Measurements from ENCODE around the gene ZNHIT3.
"Not testable (repeated sequence)": the region's sequence is repeated elsewhere in the genome, so short reads cannot be mapped to it uniquely, and the experiment has no call there.

The ZNHIT3 gene

DNA sequence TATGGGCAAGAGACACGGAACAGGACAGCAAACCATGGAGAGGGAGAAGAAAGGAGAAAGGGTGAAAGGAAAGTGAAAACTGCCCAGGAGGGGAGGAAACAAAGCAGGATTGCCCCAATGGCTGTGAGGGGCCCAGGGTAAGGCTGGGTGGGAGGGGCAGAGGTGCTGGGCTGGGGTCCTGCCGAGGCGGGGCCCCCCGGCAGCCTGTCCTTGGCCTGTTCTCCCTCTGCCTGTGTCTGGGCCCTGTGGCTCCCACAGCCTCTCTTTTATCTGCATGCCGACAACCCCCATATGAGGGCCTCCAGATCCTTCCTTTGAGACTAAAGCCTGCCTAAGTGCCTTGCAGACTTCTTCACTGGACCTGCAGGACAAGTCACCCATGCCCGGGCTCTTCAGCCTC lies 15.5 kb downstream of the ZNHIT3 start:
- H3K36me3 ChIP-seq (ENCODE audit: control insufficient read depth, insufficient read depth, low read length), result peaks cover 89% of the 10 kb centered on the region
- WGBS, 2 experiments (ENCODE audit: insufficient coverage in 2 of 2), result 94 to 98% methylated on average over 6 of the region's 6 CpGs

DNA sequence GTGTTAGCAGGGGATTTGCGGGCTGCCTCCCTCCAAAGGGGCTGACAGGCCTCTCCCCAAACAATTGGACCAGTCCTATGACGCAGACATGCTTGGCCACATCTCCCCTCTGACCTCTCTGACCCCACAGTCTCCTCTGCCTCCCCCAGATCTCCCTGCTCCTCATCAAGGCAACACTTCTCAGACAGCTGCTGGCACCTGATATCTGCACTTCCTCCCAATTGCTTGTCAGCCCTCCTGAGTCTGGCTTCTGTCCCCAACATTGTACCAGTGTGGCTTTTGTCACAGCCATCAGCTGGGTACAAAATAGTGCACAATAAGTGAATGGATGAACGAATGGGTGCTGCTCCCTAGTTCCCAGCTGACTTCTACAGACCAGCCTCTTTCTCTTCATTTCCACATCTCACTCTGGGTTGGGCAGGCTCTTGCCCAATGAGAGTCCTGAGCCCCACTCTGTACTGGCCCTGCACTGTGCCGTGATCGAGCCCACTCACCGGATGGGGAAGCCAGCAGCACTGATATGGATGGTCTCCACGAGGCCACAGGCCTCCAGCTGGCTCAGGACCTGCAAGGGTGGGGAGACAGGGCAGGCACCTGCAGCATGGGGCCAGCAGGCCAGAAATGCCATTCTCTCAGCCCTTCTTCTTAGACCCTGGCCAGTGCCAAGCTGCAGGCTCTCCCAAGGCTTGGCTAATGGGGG lies 17.1 kb downstream of the ZNHIT3 start:
- Histone ChIP-seq H3K9me3 (ENCODE audit: control insufficient read depth, low read length) (no peaks in the 10 kb centered on the region), H3K27ac (ENCODE audit: low read depth, low read length, severe bottlenecking) (no peak overlapping the region), H3K4me1 (ENCODE audit: control insufficient read depth, insufficient read depth, low read length, poor library complexity, severe bottlenecking) (peaks cover 4% of the 10 kb centered on the region), H3K36me3 (ENCODE audit: control insufficient read depth, insufficient read depth, low read length) (peaks cover 88% of the 10 kb centered on the region), H3K4me3 (ENCODE audit: extremely low read depth, insufficient read depth, low read length, poor library complexity, severe bottlenecking) (no peak overlapping the region)
- 95 to 97% methylated on average over 6 of the region's 7 CpGs for WGBS, 2 experiments (ENCODE audit: insufficient coverage in 2 of 2)

More for the DNA sequence above, 15.5 kb downstream of the ZNHIT3 start:
- H3K4me1 ChIP-seq (ENCODE audit: control insufficient read depth, insufficient read depth, low read length, poor library complexity, severe bottlenecking), result peaks cover 4% of the 10 kb centered on the region
- no peak overlapping the region for H3K4me3 ChIP-seq (ENCODE audit: extremely low read depth, insufficient read depth, low read length, poor library complexity, severe bottlenecking)
- no peaks in the 10 kb centered on the region for H3K9me3 ChIP-seq (ENCODE audit: control insufficient read depth, low read length)
- H3K27ac ChIP-seq (ENCODE audit: low read depth, low read length, severe bottlenecking), result no peak overlapping the region

DNA sequence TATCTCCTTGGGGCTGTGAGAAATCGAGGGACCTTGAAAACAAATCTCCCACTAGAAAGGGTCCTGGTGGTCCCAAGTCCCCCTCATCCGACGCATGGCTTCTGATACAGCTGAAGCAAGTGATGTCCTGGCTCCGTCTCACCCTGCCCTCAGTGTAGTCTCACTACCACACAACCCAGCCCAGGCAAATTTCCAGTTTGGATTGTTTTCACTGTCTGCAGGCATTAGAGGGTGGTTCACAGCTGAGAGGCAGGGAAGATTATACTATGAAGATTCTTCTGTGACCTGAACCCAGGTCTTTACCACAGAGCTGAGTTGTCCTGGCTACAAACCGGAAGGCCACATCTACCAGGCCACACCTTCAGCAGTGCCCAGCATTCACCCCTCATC lies 17.7 kb downstream of the ZNHIT3 start:
- Histone ChIP-seq H3K36me3 (ENCODE audit: control insufficient read depth, insufficient read depth, low read length) (peaks cover 89% of the 10 kb centered on the region), H3K4me3 (ENCODE audit: extremely low read depth, insufficient read depth, low read length, poor library complexity, severe bottlenecking) (no peak overlapping the region), H3K9me3 (ENCODE audit: control insufficient read depth, low read length) (no peaks in the 10 kb centered on the region), H3K27ac (ENCODE audit: low read depth, low read length, severe bottlenecking) (no peak overlapping the region), H3K4me1 (ENCODE audit: control insufficient read depth, insufficient read depth, low read length, poor library complexity, severe bottlenecking) (peaks cover 4% of the 10 kb centered on the region)
- whole genome bisulfite sequencing, 2 experiments (ENCODE audit: insufficient coverage in 2 of 2), result 100% methylated on average over 2 to 4 of the region's 5 CpGs

DNA sequence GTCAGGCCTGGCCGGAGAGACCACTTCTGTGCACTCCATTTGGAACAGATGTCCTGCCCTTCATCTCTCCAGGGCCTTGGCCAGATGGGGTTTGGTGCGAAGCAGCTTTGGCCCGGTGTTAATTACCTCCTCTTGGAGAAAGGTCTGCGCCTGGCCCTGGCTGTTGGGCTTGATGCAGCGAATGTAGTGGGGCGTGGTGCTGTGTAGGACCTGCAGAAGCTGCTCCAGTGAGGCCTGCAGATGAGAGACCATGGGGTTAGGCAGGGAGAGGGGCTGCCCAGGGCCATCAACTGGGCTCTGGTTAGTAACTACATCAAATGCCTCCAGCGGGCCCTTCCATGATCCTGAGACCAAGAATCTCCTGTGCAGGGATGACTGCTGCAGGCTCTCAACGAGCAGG lies 18.7 kb downstream of the ZNHIT3 start:
- 95 to 97% methylated on average over 7 to 8 of the region's 8 CpGs for WGBS, 2 experiments (ENCODE audit: insufficient coverage in 2 of 2)
- H3K4me1 ChIP-seq (ENCODE audit: control insufficient read depth, insufficient read depth, low read length, poor library complexity, severe bottlenecking), result peaks cover 4% of the 10 kb centered on the region
- H3K27ac ChIP-seq (ENCODE audit: low read depth, low read length, severe bottlenecking), result no peak overlapping the region
- H3K9me3 ChIP-seq (ENCODE audit: control insufficient read depth, low read length), result no peaks in the 10 kb centered on the region
- H3K36me3 ChIP-seq (ENCODE audit: control insufficient read depth, insufficient read depth, low read length), result peaks cover 92% of the 10 kb centered on the region
- H3K4me3 ChIP-seq (ENCODE audit: extremely low read depth, insufficient read depth, low read length, poor library complexity, severe bottlenecking), result no peak overlapping the region

DNA sequence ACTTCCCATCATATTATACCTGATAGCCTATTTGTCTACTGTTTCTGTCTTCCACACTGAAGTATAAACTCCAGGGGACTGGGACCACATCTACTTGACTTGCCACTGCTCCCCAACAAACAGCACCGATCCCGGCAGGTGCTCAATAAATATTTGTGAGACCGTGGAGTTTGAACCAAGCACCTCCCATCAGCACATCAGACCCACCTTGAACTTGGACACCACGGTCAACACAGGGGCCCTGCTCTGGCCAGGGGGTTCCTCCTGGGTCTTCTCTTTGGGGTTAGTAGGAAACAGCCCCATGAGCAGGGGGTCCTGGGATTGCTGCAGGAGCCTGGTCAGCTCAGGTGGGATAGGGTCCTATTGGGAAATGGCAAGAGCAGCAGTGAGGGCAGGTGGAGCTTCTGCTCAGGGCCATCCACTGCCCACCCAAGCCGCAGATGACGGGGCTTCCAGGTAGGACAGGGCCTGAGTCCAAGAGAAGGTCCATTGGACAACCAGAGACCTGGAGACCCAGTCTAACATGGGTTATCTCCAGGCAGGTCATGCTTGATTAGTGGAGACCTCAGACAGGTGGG lies 19.9 kb downstream of the ZNHIT3 start:
- Histone ChIP-seq H3K36me3 (ENCODE audit: control insufficient read depth, insufficient read depth, low read length) (peaks cover 95% of the 10 kb centered on the region), H3K4me1 (ENCODE audit: control insufficient read depth, insufficient read depth, low read length, poor library complexity, severe bottlenecking) (peaks cover 4% of the 10 kb centered on the region), H3K9me3 (ENCODE audit: control insufficient read depth, low read length) (no peaks in the 10 kb centered on the region), H3K27ac (ENCODE audit: low read depth, low read length, severe bottlenecking) (no peak overlapping the region), H3K4me3 (ENCODE audit: extremely low read depth, insufficient read depth, low read length, poor library complexity, severe bottlenecking) (no peak overlapping the region)
- 82% methylated on average over 4 to 5 of the region's 6 CpGs for WGBS, 2 experiments (ENCODE audit: insufficient coverage in 2 of 2)

DNA sequence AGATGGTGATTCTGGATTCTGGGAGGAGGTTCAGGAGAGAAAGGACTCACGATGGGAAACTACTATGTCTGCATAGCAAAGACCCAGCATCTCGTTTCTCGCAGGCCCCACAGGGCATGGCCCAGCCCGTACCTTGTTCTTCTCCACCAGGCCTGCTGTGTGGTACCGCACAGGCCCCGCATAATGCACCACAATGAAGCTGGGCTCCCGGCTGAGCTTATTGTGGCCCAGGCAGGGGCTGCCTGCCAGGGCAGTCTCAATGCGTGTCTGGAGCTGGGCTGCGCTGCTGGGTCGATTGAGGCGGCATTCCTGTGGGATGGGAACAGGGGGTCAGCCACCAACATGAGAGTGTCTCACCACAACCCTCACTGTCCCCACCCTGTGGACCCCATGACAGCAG lies 20.4 kb downstream of the ZNHIT3 start:
- Histone ChIP-seq H3K4me1 (ENCODE audit: control insufficient read depth, insufficient read depth, low read length, poor library complexity, severe bottlenecking) (peaks cover under 1% of the 10 kb centered on the region), H3K4me3 (ENCODE audit: extremely low read depth, insufficient read depth, low read length, poor library complexity, severe bottlenecking) (no peak overlapping the region), H3K9me3 (ENCODE audit: control insufficient read depth, low read length) (no peaks in the 10 kb centered on the region), H3K27ac (ENCODE audit: low read depth, low read length, severe bottlenecking) (no peak overlapping the region), H3K36me3 (ENCODE audit: control insufficient read depth, insufficient read depth, low read length) (peaks cover 94% of the 10 kb centered on the region)
- WGBS, 2 experiments (ENCODE audit: insufficient coverage in 2 of 2), result 95 to 97% methylated on average over 4 to 9 of the region's 11 CpGs

DNA sequence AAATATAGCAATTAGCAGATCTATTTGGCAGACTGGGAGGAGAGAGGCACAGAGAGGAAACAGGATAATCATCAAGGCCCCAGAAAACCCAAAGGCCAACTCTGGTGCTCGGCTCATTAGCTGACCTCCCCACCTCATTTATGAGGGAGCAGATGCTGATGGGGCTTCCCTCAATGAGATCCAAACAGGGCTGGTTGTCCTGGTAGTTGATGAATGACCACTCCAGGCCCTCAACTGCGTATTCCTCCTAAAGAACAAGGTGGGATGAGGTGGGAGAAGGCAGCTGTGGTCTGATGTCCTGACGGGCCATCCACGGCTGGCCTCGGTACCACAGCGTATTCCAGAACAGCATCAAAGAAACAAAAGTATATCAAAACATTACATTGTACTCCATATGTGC lies 20.8 kb downstream of the ZNHIT3 start:
- Histone ChIP-seq H3K4me1 (ENCODE audit: control insufficient read depth, insufficient read depth, low read length, poor library complexity, severe bottlenecking) (no peaks in the 10 kb centered on the region), H3K36me3 (ENCODE audit: control insufficient read depth, insufficient read depth, low read length) (peaks cover 92% of the 10 kb centered on the region), H3K4me3 (ENCODE audit: extremely low read depth, insufficient read depth, low read length, poor library complexity, severe bottlenecking) (no peak overlapping the region), H3K27ac (ENCODE audit: low read depth, low read length, severe bottlenecking) (no peak overlapping the region), H3K9me3 (ENCODE audit: control insufficient read depth, low read length) (no peaks in the 10 kb centered on the region)
- WGBS, 2 experiments (ENCODE audit: insufficient coverage in 2 of 2), result 86 to 100% methylated on average over 1 to 2 of the region's 6 CpGs

DNA sequence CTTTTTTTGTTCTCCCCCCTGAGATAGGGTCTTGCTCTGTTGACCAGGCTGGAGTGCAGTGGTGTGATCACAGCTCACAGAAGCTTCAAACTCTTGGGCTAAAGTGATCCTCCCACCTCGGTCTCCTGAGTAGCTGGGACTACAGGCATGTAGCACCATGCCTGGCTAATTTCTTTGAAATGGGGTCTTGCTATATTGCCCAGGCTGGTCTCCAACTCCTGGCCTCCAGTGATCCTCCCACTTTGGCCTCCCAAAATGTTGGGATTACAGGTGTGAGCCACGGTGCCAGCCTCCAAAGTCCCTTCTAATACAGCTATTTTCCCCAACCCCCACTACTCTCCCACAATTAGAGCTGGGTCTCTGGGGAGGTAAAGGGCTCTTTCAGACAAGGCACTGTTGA lies 22.0 kb downstream of the ZNHIT3 start:
- H3K9me3 ChIP-seq (ENCODE audit: control insufficient read depth, low read length); H3K27ac ChIP-seq (ENCODE audit: low read depth, low read length, severe bottlenecking); H3K4me1 ChIP-seq (ENCODE audit: control insufficient read depth, insufficient read depth, low read length, poor library complexity, severe bottlenecking); H3K4me3 ChIP-seq (ENCODE audit: extremely low read depth, insufficient read depth, low read length, poor library complexity, severe bottlenecking): not testable (repeated sequence)
- 83% methylated on average over 1 of the region's 2 CpGs; no CpG with 5 or more reads in 1 of the 2 experiments for WGBS, 2 experiments (ENCODE audit: insufficient coverage in 2 of 2)
- H3K36me3 ChIP-seq (ENCODE audit: control insufficient read depth, insufficient read depth, low read length), result peaks cover 89% of the 10 kb centered on the region

DNA sequence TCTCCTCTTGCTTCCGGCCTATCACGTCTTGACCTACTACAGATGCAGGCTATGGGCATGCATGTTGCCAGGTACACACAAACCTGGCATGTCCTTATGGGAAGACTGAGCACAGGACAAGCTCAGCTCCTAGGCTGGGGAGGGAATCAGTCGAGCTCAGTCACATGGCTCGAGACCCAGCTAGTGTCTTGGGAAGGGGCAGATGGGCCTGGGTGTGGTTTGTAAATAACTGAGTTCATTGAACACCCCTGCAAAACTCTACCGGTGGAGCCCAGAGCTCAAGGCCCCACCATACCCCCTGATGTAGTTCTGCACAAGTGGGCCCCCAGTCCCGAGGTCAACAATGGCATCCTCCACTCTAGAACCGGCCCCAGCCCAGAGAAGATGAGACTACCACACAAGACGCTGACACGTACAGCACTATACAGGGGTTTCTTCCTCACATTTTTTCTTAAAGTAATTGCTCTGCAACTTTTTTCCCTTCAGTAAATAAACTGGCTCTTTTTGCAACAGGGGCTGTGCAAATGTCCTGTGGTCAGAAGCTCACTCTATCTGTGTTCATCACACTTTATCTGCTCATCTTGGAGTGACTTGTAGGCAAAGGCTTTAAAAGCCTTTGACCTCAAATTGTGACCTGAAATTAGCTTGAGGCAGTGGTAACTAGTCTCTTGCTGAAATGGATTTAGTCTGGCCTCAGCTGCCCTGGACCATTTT lies 22.9 kb downstream of the ZNHIT3 start:
- Histone ChIP-seq H3K4me1 (ENCODE audit: control insufficient read depth, insufficient read depth, low read length, poor library complexity, severe bottlenecking) (no peaks in the 10 kb centered on the region), H3K4me3 (ENCODE audit: extremely low read depth, insufficient read depth, low read length, poor library complexity, severe bottlenecking) (no peak overlapping the region), H3K9me3 (ENCODE audit: control insufficient read depth, low read length) (no peaks in the 10 kb centered on the region), H3K36me3 (ENCODE audit: control insufficient read depth, insufficient read depth, low read length) (peaks cover 89% of the 10 kb centered on the region), H3K27ac (ENCODE audit: low read depth, low read length, severe bottlenecking) (no peak overlapping the region)
- 96 to 99% methylated on average over 8 of the region's 9 CpGs for WGBS, 2 experiments (ENCODE audit: insufficient coverage in 2 of 2)

DNA sequence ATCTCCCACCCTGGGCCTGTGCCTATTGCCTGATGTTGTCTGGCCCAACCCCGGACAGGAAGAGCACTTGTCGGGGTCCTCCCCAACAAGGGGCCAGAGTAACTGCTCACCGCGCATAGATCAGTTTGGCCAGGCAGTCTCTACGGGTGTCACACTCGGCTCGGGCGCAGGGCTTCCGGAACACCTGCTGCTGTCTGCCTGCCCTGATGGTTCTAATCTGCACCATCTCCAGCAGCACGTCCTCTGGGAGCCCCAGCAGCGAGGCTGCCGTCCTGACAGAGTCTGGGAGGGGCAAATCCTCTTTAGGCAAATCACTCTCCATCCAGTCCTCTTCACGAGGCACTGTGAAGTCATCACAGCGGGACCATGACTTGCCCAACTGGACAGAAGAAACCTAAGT lies 24.2 kb downstream of the ZNHIT3 start:
- Histone ChIP-seq H3K4me3 (ENCODE audit: extremely low read depth, insufficient read depth, low read length, poor library complexity, severe bottlenecking) (no peak overlapping the region), H3K4me1 (ENCODE audit: control insufficient read depth, insufficient read depth, low read length, poor library complexity, severe bottlenecking) (no peaks in the 10 kb centered on the region), H3K36me3 (ENCODE audit: control insufficient read depth, insufficient read depth, low read length) (peaks cover 89% of the 10 kb centered on the region), H3K27ac (ENCODE audit: low read depth, low read length, severe bottlenecking) (no peak overlapping the region), H3K9me3 (ENCODE audit: control insufficient read depth, low read length) (no peaks in the 10 kb centered on the region)
- WGBS, 2 experiments (ENCODE audit: insufficient coverage in 2 of 2), result 86 to 99% methylated on average over 12 to 14 of the region's 14 CpGs

DNA sequence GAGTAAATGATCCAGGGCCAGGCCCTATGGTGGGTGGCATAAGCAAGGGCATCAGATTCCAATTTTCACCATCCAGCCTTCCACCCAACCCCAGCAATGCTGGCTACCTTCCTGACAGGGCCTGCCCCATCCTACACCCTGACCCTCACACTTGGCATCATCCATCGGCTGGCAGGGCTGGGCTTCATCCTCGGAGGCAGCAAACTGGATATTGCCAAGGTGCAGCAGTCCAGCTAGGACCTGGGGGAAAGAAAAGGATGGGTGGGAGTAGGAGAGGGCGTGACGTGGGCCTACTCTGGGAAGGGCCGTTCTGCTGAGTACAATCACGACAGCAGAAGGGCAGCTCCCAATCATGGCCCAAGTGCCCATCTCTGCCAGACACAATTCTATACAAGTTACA lies 24.7 kb downstream of the ZNHIT3 start:
- H3K27ac ChIP-seq (ENCODE audit: low read depth, low read length, severe bottlenecking), result no peak overlapping the region
- WGBS, 2 experiments (ENCODE audit: insufficient coverage in 2 of 2), result 97 to 100% methylated on average over 2 to 6 of the region's 6 CpGs
- no peaks in the 10 kb centered on the region for H3K9me3 ChIP-seq (ENCODE audit: control insufficient read depth, low read length)
- H3K4me1 ChIP-seq (ENCODE audit: control insufficient read depth, insufficient read depth, low read length, poor library complexity, severe bottlenecking), result no peaks in the 10 kb centered on the region
- H3K4me3 ChIP-seq (ENCODE audit: extremely low read depth, insufficient read depth, low read length, poor library complexity, severe bottlenecking), result no peak overlapping the region
- H3K36me3 ChIP-seq (ENCODE audit: control insufficient read depth, insufficient read depth, low read length), result peaks cover 88% of the 10 kb centered on the region
